T47D (cell line): Measurements from ENCODE around the gene TFF2.

ENCODE experiments used
- DNase-seq, 2 experiments: peaks; one replicate each; pipeline versions ENCODE4 v3.0.0 to v3.0.0-alpha.2; 2011 to 2012; ENCODE audit warnings: low read depth in 1 of 2, low spot score in 1 of 2
- JUND ChIP-seq: IDR thresholded peaks from 2 replicates; pipeline ENCODE4 v1.6.1; 2012; ENCODE audit warnings: low read depth
- in situ Hi-C: cut with HindIII; loops from 2 replicates; pipeline ENCODE4 v1.10.0; 2016; ENCODE audit warnings: low sequenced_read_pairs, low pct_unique_long_range_greater_than_20kb

Gene TFF2

DNA sequence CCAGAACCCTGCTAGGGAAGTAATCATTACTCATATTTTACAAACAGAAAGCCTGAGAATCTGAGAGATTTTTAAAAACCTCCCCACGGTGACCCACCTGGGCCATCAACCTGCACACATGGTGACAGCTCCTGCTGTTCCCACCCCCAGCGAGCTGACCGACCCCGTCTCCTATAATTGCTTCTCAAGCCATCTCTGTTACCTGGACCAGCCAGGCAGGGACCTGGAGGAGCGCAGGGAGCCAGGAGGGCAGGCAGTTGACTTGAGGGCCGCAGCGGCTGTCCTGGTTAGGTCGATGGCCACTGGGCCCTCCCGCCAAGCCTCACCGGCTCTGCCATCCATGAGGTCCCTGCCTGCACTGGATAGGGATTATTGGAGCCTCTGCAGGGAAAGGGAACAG, 7.7 kb downstream of the TFF2 start:
- in situ Hi-C loops, result no loop called here
- no peak for TF ChIP-seq JUND
- DNase-seq, result no peak

DNA sequence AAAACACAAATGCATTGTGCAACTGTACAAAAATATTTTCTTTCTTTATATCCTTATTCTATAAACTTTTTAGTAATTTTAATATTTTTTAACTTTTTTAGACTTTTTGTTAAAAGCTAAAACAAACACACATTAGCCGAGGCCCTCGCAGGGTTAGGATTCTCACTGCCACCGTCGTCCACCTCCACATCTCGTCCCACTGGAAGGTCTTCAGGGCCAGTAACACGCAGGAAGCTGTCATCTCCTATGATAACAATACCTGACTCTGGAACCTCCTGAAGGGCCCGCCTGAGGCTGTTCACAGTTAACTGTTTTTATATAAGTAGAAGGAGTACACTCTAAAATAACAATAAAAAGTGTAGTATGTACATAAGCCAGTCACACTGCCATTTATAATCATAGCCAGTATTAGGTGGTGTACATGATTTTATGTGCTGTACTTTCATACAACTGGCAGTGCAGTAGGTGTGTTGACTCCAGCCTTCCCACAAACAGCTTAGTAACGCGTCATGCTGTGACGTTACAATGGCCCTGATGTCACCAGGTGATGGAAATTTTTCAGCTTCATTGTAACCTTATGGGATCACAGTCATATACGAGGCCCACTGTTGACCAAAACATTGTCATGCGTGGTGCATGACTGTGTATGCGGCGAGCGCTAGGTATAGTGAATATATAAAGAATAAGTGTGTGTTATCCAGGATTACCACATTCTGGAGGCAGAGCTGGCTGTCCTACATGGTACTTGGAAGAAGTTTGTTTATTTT, 8.8 kb downstream of the TFF2 start:
- DNase-seq, result no peak
- in situ Hi-C loops, result no loop called here
- TF ChIP-seq JUND, result no peak

DNA sequence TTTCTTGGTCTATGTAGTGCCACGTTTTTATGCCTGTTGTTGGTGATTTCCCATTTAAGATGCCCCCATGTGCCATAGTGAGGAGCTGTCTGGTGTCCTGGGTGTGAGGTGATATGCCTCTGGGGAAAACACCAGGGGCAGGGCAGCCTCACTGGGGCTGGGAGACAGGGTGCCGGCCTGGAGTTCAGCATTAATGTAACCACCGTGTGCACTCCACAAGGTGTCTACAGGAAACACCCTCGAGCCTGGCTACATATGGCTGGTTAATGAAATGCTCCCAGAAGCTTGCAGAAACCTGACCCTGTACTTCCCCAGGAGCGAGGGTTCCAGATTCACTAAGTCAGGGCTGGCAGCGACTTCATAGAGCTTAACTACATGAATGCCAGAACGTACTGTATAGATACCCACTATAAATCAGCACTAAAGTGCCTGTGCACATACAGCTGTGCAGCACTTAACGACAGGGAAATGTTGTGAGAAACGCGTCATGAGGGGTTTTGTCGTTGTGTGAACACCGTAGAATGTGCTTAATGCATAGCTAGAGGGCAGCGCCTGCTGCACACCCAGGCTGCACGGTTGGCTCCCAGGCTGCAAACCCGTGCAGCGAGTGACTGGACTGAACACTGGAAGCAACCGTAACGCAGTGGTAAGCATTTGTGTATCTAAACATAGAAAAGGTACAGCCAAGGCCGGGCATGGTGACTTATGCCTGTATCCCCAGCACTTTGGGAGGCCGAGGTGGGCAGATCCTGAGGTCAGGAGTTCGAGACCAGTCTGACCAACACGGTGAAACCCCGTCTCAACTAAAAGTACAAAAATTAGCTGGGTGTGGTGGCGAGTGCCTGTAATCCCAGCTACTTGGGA, 10.4 kb downstream of the TFF2 start:
- DNase-seq, result no peak
- in situ Hi-C loops, result no loop called here
- no peak for TF ChIP-seq JUND

DNA sequence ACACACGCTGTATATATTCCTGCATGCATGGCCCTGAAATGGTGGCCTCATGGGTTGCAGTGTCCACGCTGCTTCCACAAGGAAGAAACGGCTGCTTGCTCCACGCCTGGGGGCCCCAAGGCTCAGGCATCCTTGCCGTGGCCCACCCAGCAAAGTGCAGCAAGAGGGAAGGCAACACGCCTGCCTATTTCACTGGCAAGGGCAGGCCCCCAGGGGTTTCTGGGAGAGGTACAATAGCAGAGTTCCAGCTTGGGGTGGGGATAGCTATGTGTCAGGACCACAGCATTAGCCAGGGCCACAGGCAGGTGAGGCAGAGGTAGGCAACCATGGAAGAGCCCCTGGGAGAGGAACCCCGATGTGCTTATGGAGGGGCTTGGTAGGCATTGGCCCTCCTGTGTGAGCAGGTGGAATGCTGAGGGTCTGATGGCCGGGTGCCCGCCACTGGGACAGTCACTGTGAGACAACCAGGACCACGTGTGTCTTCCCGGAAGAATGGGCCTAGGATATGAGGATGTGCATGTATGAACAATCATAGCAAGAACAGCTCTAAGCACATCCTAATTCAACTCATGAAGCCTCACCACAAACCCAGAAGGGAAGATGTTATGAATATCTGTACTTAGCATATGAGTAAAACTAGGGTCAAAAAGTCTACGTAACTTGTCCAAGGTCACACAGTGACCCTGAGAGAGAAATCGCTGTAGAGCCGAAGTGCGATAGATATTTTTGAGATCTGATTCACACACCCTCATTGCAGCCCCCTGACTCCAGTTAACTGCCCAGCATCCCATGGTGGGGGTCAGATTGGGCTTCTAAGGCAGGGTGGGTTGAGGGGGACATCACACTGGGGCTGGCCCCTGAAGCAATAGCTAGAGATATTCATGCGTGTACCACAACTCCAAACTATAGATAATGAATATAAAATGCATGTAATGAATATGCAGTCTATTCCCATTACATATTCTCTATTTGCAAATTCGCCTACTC, 11.8 kb downstream of the TFF2 start:
- TF ChIP-seq JUND, result no peak
- in situ Hi-C loops, result no loop called here
- DNase-seq, result no peak

DNA sequence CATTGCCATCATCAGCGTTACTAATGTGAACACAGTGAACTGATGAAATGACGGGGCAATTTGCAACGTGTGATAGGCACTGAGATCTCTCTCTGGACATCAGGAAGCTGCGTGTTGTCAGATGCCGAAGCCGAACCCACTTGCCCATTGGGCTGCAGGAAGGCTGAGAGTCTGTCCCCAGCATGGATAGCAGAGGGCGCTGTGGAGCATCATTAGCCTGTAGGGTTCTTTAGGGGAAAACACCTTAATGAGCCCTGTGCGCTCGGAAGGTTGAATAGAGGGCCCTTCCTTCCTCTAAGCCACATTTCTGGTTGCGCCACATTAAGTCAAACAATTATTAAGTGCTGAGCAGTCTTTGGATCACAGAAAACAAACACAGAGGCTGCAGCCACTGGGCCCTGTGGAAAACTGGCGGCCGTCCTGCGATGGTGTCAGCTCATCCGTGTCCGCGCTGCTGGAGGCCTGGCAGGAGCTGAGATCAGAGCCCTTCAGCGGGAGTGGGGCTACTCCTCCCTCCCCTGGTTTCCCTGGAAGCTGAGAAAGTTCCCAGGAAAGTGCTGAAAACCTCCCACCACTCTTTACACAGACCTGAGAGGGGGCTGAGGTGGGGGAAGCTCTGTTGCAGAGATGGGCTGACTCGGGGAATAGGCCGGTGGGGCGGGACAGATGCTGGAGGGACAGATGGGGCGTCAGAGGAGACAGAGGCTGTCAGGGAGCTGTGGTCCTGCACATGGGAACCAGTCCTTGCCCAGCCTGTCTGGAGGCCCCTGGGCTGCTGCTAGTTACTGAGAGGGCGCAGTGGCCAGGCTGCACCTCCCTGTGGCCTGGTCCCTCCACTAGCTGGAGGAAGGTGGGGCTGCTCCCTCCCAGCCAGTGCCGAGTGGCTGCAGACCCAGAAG, 12.7 kb downstream of the TFF2 start:
- no peak for TF ChIP-seq JUND
- in situ Hi-C loops, result no loop called here
- peak; percentile 42 to 97 for DNase-seq

DNA sequence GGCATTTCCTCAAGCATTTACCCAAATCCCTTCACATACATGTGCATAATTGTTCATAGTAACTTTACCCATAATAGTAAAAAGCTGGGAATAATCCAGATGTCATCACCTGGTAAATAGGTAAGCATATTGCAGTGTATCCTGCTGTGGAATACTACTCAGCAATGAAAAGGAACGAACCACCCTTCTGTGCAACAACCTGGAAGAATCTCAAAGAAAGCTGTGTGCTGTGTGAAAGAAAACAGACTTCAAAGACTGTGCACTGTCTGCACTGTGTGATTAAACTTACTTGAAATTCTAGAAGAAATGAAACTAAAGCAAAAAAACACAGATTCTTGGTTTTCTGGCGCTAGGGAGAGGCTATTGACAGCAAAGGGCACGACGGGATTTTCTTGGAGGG, 13.5 kb downstream of the TFF2 start:
- in situ Hi-C loops, result no loop called here

DNA sequence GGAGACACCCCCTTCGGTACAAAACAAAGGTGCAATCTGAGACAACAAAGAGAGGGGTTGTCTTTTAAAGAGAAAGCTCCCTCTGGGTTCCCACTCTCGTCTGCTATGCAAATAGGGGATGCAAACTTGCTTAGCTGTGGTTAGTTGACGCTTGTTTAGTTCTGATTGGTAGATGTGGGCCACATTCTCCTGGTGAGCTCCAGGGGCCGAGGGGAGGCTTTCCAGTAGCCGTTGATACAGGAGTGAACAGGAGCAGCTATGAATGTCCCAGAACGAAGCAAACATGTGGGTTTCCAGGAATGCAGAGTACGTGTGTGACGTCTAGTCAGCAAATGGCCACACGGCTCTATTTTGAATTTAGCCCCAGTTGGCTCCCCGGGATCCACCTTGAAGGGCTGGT, 14.7 kb downstream of the TFF2 start:
- DNase-seq, result peak in 1 of 2 experiments; percentile 80
- in situ Hi-C loops, result no loop called here
- TF ChIP-seq JUND, result no peak

More for the DNA sequence above, 13.5 kb downstream of the TFF2 start:
- DNase-seq, result no peak
- no peak for TF ChIP-seq JUND

DNA sequence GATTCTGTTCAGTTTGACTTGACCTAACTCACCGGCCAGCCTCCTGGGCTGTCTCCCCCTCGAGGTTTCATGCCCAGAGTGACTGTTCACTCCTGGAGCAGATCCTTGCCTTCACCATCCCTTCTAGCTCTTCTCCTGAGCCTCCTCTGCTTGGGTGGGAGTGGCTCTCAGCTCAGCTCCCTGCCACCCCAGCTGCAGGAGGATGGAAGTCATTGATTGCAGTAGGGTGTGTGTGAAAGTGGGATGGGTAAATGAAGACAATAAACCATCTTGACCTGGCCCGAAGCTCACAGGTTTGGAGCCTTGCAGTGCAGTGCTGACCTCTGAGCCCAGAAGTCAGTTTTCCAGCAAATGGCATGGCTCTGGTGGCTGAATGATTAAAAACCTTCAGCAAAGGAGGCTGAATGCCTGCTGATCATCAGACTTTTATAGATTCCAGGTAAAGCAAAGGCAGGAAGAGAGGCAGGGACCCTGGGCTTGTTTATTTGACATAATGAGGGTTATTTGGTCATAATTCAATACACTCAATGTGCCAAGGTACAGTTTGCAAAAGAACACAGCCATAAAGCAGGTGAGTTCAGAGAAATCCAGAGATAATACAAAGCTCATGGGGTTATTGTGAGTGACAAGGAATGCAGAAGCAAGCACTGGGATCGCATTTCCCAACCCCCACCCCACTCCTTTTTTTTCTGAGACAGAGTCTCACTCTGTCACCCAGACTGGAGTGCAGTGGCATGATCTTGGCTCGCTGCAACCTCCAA, 18.1 kb downstream of the TFF2 start:
- in situ Hi-C loops, result no loop called here
- no peak for TF ChIP-seq JUND
- no peak for DNase-seq

DNA sequence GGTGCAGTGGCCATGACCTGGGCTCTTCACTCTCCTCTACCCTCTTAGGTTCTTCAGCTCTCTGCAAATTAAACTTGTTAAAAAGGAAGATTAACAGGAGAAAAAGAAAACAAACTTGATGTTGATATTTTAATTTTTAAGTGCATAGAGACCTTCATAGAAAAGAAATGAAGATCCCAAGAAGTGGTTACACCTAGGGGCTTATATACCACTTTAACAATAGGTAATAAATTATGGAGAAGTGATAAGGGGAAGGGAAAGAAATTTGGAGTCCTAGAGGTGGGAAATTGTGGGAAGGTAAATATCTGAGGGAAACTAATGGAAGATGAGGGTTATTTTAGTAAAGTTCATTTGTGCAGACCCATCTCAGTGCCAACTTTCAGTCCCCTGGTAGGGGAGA, 19.1 kb downstream of the TFF2 start:
- no peak for TF ChIP-seq JUND
- in situ Hi-C loops, result no loop called here
- no peak for DNase-seq

DNA sequence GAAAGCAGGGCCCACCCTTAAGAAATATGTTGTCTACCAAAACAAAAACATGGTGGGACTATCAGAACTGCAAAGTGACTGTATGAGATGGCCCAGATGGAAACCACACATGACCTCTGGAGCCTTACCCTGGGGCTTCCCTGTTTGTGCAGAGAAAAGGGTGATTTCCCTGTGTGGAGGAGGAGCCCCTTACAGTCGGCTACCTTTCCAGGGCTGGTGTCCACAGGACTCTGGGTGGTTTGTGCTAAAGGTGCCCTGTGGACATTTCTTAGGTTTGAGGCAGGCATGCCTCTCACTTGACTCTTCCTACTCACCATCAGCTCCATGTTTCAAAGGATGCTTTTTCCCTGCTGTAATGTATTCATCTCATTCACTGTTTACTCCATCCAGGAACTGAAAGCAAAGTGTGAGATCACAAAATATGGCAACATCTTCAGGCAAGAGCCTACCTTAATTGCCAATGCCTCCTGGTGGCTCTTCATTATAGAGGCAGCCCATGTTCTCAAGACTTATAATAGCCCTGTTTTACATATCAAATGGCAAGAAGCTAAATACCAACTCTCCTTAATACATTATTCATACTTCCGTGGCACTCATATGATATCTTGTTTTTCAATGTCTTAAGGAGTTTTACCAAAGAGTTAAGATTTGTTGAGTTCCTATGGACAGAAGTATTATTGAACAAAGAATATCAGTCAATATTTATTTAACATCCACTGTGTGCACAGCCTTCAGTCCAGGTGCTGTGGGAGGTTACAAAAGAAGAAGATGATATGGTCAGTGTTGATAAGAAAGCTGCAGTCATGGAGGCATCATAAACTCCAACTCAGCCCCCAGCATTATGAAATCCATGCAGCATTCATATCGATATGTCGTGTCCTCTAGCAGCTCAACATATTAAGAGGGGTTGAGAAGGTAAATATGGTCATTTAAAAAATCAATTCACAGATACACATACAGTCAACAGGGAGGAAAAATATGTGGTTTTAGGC, 20.1 kb downstream of the TFF2 start:
- TF ChIP-seq JUND, result no peak
- DNase-seq, result peak in 1 of 2 experiments; percentile 43
- in situ Hi-C loops, result no loop called here
